Fibroblast of villous mesenchyme (primary cell): ENCODE data around the gene L1CAM. TPM values are rescaled to one million over a fixed set of nuclear protein-coding genes. Genes with fewer than 3 reads are reported as not detected.

Experiments
- DNase-seq: peaks from one replicate; pipeline ENCODE4 v3.0.0-alpha.2; 2010; ENCODE audit warnings: low read depth
- H3K4me3 ChIP-seq: 2 replicates; pipeline ENCODE4 v1.5.1; 2011; ENCODE audit warnings: low read depth, mild to moderate bottlenecking, low read length
- total RNA-seq: library from RNA; depleted of rRNA; stranded (reverse); fragments of >200 nt; gene quantifications from 2 replicates; pipeline ENCODE4 v1.2.3, GENCODE V29; 2012
- TF ChIP-seq, protein P1 (sequence below): IDR thresholded peaks from 2 replicates; pipeline ENCODE4 v1.5.1; 2012; ENCODE audit warnings: low read depth, mild to moderate bottlenecking, low read length; ENCODE audit not compliant: insufficient read depth

Gene L1CAM
- total RNA-seq, 1 donor: 54.4 TPM

DNA sequence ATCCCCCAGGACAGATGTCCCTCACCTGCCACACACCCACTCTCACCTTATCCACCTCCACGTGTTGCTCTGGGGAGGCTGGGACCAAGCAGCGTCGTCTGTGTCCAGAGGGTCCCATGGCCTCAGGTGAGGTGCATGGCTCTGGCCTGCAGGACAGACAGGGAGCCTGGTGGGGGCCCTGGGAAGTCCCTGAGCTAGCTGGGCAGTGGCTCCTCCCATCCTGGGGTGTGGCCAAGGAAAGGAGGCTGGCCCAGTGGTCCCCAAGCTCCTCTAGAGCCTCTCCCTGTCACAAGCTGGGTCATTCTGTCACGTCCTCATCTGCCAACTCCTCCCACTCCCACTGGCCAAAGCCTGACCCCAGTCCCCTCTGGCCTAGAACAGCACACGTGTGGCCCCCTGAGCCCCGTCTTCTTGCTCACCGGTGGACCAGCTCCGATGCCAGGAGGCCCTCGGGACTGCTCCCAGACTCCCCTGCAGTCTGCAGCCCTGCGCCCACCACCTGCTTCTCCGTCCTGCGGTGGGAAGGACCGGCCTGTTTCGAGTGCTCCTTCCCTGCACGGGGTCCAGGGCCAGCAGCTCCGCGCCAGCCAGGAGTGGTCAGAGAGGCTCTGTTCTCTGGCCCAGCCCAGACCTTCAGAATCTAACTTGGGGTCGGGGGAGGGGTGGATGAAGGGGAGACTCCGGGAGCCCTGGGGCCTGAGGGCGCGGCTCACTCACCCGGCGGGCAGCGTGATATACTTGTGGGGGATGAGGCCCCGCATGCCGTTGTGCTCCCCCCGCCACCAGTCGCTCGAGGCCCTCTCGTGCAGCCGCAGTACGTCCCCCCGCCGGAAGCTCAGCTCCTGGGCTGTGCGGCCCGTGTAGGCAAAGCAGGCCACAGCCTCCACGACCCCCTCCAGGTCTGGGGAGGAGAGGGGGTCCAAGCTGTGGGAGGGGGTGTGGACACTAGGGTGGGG is 23.3 kb upstream of the L1CAM start:
- H3K4me3 ChIP-seq: no peak overlapping the region
- no peak for DNase-seq
- TF ChIP-seq, protein P1, sequence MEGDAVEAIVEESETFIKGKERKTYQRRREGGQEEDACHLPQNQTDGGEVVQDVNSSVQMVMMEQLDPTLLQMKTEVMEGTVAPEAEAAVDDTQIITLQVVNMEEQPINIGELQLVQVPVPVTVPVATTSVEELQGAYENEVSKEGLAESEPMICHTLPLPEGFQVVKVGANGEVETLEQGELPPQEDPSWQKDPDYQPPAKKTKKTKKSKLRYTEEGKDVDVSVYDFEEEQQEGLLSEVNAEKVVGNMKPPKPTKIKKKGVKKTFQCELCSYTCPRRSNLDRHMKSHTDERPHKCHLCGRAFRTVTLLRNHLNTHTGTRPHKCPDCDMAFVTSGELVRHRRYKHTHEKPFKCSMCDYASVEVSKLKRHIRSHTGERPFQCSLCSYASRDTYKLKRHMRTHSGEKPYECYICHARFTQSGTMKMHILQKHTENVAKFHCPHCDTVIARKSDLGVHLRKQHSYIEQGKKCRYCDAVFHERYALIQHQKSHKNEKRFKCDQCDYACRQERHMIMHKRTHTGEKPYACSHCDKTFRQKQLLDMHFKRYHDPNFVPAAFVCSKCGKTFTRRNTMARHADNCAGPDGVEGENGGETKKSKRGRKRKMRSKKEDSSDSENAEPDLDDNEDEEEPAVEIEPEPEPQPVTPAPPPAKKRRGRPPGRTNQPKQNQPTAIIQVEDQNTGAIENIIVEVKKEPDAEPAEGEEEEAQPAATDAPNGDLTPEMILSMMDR: no peak

DNA sequence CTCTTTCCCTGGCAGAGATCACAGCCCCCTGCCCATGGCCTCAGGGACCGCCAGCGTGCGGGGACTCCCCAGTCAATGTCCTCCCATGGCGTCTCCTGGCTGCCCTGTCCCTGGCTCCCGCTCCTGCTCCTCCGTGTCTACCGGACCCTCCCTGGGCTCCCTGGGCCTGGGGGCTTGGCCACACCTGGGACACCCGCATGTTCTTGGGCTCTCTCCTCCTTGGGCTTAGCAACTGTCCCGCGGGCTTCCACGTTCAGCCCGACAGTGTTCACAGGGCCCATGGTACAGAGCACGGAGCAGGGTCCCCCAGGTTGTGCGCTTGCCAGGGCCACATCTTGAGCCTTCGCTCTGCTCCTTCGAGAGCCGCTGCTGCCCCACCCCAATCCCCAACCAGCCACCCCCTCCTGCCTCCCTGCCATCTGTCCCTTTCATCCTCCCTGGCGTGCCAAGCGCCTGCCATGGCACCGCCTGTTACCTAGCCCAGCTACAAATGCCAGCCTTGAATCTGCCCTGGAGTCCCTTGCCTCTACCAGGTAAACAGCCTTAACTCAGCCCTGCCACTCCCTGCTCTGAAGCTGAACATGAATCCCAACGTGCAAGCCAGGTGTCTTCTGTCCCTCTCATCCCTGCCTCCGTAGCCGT is 22.4 kb upstream of the L1CAM start:
- TF ChIP-seq, protein P1: no peak
- no peak overlapping the region for H3K4me3 ChIP-seq
- DNase-seq: no peak

DNA sequence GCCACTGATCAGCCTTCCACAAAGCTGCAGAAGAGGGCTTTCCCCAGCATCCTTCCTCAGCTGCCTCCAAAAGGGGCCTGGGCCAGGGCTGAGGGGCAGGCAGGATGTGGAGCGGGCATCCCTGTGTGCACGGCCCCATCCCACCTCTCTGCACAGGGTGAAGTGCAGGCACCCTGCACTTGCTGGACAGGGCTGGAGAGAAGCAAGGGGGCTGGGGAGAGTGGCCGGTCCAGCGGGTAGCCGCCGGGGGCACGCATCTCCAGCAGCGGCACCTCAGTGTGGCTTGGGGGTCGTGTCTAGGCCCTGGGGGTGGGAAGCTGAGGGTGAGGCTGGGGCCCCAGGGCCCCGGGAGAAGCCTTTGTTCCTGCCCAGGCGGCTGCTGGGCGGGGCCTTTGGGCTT is 21.5 kb upstream of the L1CAM start:
- TF ChIP-seq, protein P1: no peak
- no peak for DNase-seq
- no peak overlapping the region for H3K4me3 ChIP-seq

DNA sequence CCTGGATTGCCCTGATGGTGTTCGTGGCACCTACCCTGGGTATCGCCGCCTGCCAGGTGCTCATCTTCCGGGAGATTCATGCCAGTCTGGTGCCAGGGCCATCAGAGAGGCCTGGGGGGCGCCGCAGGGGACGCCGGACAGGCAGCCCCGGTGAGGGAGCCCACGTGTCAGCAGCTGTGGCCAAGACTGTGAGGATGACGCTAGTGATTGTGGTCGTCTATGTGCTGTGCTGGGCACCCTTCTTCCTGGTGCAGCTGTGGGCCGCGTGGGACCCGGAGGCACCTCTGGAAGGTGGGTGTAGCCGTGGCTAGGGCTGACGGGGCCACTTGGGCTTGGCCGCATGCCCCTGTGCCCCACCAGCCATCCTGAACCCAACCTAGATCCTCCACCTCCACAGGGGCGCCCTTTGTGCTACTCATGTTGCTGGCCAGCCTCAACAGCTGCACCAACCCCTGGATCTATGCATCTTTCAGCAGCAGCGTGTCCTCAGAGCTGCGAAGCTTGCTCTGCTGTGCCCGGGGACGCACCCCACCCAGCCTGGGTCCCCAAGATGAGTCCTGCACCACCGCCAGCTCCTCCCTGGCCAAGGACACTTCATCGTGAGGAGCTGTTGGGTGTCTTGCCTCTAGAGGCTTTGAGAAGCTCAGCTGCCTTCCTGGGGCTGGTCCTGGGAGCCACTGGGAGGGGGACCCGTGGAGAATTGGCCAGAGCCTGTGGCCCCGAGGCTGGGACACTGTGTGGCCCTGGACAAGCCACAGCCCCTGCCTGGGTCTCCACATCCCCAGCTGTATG is 20.3 kb upstream of the L1CAM start:
- H3K4me3 ChIP-seq: no peak overlapping the region
- TF ChIP-seq, protein P1: no peak

DNA sequence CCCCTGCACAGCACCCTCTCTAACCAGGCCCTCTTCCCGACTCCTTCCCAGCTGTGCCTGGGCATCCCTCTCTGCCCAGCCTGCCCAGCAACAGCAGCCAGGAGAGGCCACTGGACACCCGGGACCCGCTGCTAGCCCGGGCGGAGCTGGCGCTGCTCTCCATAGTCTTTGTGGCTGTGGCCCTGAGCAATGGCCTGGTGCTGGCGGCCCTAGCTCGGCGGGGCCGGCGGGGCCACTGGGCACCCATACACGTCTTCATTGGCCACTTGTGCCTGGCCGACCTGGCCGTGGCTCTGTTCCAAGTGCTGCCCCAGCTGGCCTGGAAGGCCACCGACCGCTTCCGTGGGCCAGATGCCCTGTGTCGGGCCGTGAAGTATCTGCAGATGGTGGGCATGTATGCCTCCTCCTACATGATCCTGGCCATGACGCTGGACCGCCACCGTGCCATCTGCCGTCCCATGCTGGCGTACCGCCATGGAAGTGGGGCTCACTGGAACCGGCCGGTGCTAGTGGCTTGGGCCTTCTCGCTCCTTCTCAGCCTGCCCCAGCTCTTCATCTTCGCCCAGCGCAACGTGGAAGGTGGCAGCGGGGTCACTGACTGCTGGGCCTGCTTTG is 19.6 kb upstream of the L1CAM start:
- TF ChIP-seq, protein P1: no peak
- no peak overlapping the region for H3K4me3 ChIP-seq
- no peak for DNase-seq

More for the DNA sequence above, 20.3 kb upstream of the L1CAM start:
- DNase-seq: no peak
